ENCODE results near the gene DELE1. TPM values are rescaled to one million over a fixed set of nuclear protein-coding genes. Genes with fewer than 3 reads are reported as not detected.
A peak's percentile ranks its signal among the peaks of the same experiment; 100 is the strongest.

DELE1 gene
- total and polyA plus RNA-seq, 11 donors = 56.8 to 174 (median 95.0) TPM

GRCh38 chr5:141969783-141970771 lies 46.4 kb downstream of the DELE1 start:
- intact Hi-C loops (cut with DNase I) = no loop called here
- H3K36me3 ChIP-seq = peaks cover 0 to 45% (median 34%) of the 10 kb centered on the region in 9 donors
- no peaks in the 10 kb centered on the region for H3K27me3 ChIP-seq
- H3K4me1 ChIP-seq = peaks cover 3 to 42% (median 27%) of the 10 kb centered on the region in 12 donors
- no peak for DNase-seq
- H3K9me3 ChIP-seq = no peaks in the 10 kb centered on the region
- TF ChIP-seq CTCF (IDR thresholded peaks at IDR 0.05) (no peak), POLR2A (IDR thresholded peaks at IDR 0.05) (no peak)
- peak in 2 of 4 donors; percentile 32 to 46 for ATAC-seq
- WGBS, 4 donors = 64 to 76% (median 73%) methylated on average over 2 of the region's 2 CpGs
- peak overlapping the region; percentile 38 to 97 (median 74) for H3K4me3 ChIP-seq
- H3K27ac ChIP-seq = peak overlapping the region; percentile 90 to 99 (median 96)

DNA sequence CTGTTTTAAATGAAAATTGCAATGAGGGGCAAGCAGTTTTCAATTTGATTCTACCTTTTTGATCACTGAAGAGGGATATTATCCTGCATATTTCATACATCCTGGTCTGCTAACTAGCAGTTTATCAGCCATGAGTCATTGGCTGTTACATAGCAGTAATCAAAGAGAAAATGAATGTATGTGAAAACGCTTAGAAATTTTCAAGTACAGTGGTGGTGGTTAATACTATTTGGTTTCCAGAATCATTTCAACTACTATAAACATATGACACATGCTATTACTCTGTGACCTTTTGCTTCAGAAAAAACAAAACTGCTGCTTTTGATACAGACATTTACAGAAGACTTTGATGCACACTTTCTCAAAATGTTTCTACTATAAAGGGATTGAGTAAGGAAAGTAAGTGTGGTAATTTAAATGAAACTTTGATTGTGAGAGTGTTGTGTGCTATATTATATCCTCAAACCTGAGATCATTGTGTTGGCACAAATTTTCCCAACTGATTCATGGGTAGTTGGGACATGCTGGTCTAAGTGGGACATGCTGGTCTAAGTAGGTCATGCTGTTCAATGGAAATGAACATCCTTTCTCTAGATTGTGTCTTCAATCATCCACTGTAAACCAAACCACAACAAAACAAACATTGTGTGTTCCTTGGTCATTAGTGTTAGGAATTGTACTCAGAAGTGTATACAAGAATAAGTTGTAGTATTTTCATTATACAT lies 50.4 kb downstream of the DELE1 start:
- no peaks in the 10 kb centered on the region for H3K9me3 ChIP-seq
- DNase-seq (no peak), ATAC-seq (no peak)
- intact Hi-C loops (cut with DNase I) = no loop called here
- H3K27me3 ChIP-seq = no peaks in the 10 kb centered on the region
- H3K4me1 ChIP-seq = peaks cover 3 to 69% (median 29%) of the 10 kb centered on the region in 12 donors
- no peak overlapping the region for H3K27ac ChIP-seq
- no peak overlapping the region for H3K4me3 ChIP-seq
- TF ChIP-seq CTCF (IDR thresholded peaks at IDR 0.05) (no peak), POLR2A (IDR thresholded peaks at IDR 0.05) (no peak)
- H3K36me3 ChIP-seq = peaks cover 0 to 83% (median 72%) of the 10 kb centered on the region in 9 donors
- WGBS, 4 donors = 75 to 90% (median 83%) methylated on average over 1 of the region's 1 CpG

GRCh38 chr5:141976176-141976575 lies 52.5 kb downstream of the DELE1 start:
- H3K9me3 ChIP-seq = no peaks in the 10 kb centered on the region
- H3K27me3 ChIP-seq = no peaks in the 10 kb centered on the region
- 93 to 95% (median 94%) methylated on average over 6 of the region's 6 CpGs for WGBS, 4 donors
- DNase-seq = no peak
- no peak overlapping the region for H3K27ac ChIP-seq
- peaks cover 0 to 100% (median 93%) of the 10 kb centered on the region in 9 donors for H3K36me3 ChIP-seq
- TF ChIP-seq POLR2A (IDR thresholded peaks at IDR 0.05) = no peak
- TF ChIP-seq CTCF (IDR thresholded peaks at IDR 0.05) = no peak
- peaks cover 0 to 52% (median 14%) of the 10 kb centered on the region in 12 donors for H3K4me1 ChIP-seq
- intact Hi-C loops (cut with DNase I) = no loop called here
- ATAC-seq = no peak
- H3K4me3 ChIP-seq = no peak overlapping the region

GRCh38 chr5:141978389-141978788 lies 54.7 kb downstream of the DELE1 start:
- H3K27me3 ChIP-seq = no peaks in the 10 kb centered on the region
- H3K9me3 ChIP-seq = no peaks in the 10 kb centered on the region
- intact Hi-C loops (cut with DNase I) = no loop called here
- H3K27ac ChIP-seq = no peak overlapping the region
- no peak overlapping the region for H3K4me3 ChIP-seq
- H3K36me3 ChIP-seq = peaks cover 0 to 100% (median 95%) of the 10 kb centered on the region in 9 donors
- ATAC-seq (peak in 1 of 4 donors; percentile 8), DNase-seq (no peak)
- no peak for TF ChIP-seq POLR2A (IDR thresholded peaks at IDR 0.05)
- TF ChIP-seq CTCF (IDR thresholded peaks at IDR 0.05) = no peak
- H3K4me1 ChIP-seq = peaks cover 0 to 46% (median 13%) of the 10 kb centered on the region in 12 donors

Measured in heart left ventricle (tissue), 16 donors.